Measurements from ENCODE around the gene KCNMA1.

Gene KCNMA1

DNA sequence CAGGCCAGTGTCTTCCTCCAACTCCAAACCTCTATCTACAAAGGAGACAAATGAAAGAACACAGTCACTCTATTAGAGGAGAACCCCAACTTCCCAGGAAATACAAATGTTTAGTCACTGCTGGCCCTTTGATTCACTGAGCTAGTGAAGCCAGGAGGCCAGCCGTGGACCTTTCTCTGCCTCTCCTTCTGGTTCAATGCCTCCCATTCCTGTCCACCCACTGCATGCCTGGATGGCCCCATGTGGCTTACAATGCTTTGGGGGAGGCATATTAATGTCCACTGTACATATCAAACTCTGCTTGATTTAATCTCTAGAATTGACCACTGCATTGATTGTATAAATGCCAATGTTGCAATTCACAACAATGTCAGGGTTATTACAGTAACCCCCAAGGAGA, 687.3 kb downstream of the KCNMA1 start:
- no peak overlapping the region for H3K4ac ChIP-seq (ENCODE audit: low read depth, low read length)
- H2BK120ac ChIP-seq (ENCODE audit: low read depth, low read length): no peak overlapping the region
- no peak overlapping the region for H2BK15ac ChIP-seq (replicated peaks; ENCODE audit: low read depth)

GRCh38 chr10:76946270-76946669, 691.3 kb downstream of the KCNMA1 start:
- no peak overlapping the region for H3K56ac ChIP-seq (ENCODE audit: low read length)
- H2AK5ac ChIP-seq (ENCODE audit: low read length): no peak overlapping the region
- H3K79me2 ChIP-seq (ENCODE audit: control insufficient read depth, insufficient read depth, low read length): no peaks in the 10 kb centered on the region
- no peak overlapping the region for H3K18ac ChIP-seq (ENCODE audit: low read length)
- H3K79me1 ChIP-seq (ENCODE audit: low read length): no peaks in the 10 kb centered on the region
- H3K9ac ChIP-seq (ENCODE audit: low read length): no peak overlapping the region
- H3K4ac ChIP-seq (ENCODE audit: low read depth, low read length): no peak overlapping the region
- H4K8ac ChIP-seq (ENCODE audit: low read depth, low read length): no peak overlapping the region
- no peak overlapping the region for H2BK120ac ChIP-seq (ENCODE audit: low read depth, low read length)
- no peak overlapping the region for H3K27ac ChIP-seq (ENCODE audit: low read depth, low read length)
- no peak overlapping the region for H3K4me3 ChIP-seq (ENCODE audit: low read length)
- H3K4me2 ChIP-seq (ENCODE audit: low read length): no peak overlapping the region
- H3K4me1 ChIP-seq (ENCODE audit: control insufficient read depth, low read depth, low read length): no peaks in the 10 kb centered on the region
- WGBS (ENCODE audit: extremely low coverage, insufficient coverage, low lambda C conversion rate): no CpG with 5 or more reads among the region's 1 CpG
- H4K5ac ChIP-seq (ENCODE audit: low read length): no peak overlapping the region
- H3K36me3 ChIP-seq (ENCODE audit: control insufficient read depth, insufficient read depth, low read length): no peaks in the 10 kb centered on the region
- no peak overlapping the region for H2BK15ac ChIP-seq (replicated peaks; ENCODE audit: low read depth)
- no peak for DNase-seq
- H3K23ac ChIP-seq (ENCODE audit: low read length): no peak overlapping the region
- no peak overlapping the region for H2BK5ac ChIP-seq (ENCODE audit: low read length)
- H3K27me3 ChIP-seq (ENCODE audit: insufficient read depth, low read length, poor library complexity): no peaks in the 10 kb centered on the region

More for the DNA sequence above, 687.3 kb downstream of the KCNMA1 start:
- Histone ChIP-seq H3K36me3 (ENCODE audit: control insufficient read depth, insufficient read depth, low read length) (no peaks in the 10 kb centered on the region), H3K4me3 (ENCODE audit: low read length) (no peak overlapping the region), H3K4me2 (ENCODE audit: low read length) (no peak overlapping the region), H3K56ac (ENCODE audit: low read length) (no peak overlapping the region), H3K9ac (ENCODE audit: low read length) (no peak overlapping the region), H3K18ac (ENCODE audit: low read length) (no peak overlapping the region), H3K4me1 (ENCODE audit: control insufficient read depth, low read depth, low read length) (no peaks in the 10 kb centered on the region), H3K79me2 (ENCODE audit: control insufficient read depth, insufficient read depth, low read length) (no peaks in the 10 kb centered on the region), H4K5ac (ENCODE audit: low read length) (no peak overlapping the region), H3K27ac (ENCODE audit: low read depth, low read length) (no peak overlapping the region), H4K8ac (ENCODE audit: low read depth, low read length) (no peak overlapping the region), H2BK5ac (ENCODE audit: low read length) (no peak overlapping the region), H3K79me1 (ENCODE audit: low read length) (no peaks in the 10 kb centered on the region), H3K27me3 (ENCODE audit: insufficient read depth, low read length, poor library complexity) (no peaks in the 10 kb centered on the region), H3K23ac (ENCODE audit: low read length) (no peak overlapping the region), H2AK5ac (ENCODE audit: low read length) (no peak overlapping the region)
- DNase-seq: no peak
- WGBS (ENCODE audit: extremely low coverage, insufficient coverage, low lambda C conversion rate): no CpG with 5 or more reads among the region's 1 CpG

- H3K27me3 ChIP-seq (ENCODE audit: insufficient read depth, low read length, poor library complexity): no peaks in the 10 kb centered on the region
- no peak overlapping the region for H2AK5ac ChIP-seq (ENCODE audit: low read length)
- H3K27ac ChIP-seq (ENCODE audit: low read depth, low read length): no peak overlapping the region
- H2BK120ac ChIP-seq (ENCODE audit: low read depth, low read length): no peak overlapping the region
- H3K79me2 ChIP-seq (ENCODE audit: control insufficient read depth, insufficient read depth, low read length): no peaks in the 10 kb centered on the region
- WGBS (ENCODE audit: extremely low coverage, insufficient coverage, low lambda C conversion rate): no CpG with 5 or more reads among the region's 5 CpGs
- H3K4me2 ChIP-seq (ENCODE audit: low read length): no peak overlapping the region
- H2BK15ac ChIP-seq (replicated peaks; ENCODE audit: low read depth): no peak overlapping the region
- no peak overlapping the region for H3K4ac ChIP-seq (ENCODE audit: low read depth, low read length)
- no peak overlapping the region for H3K9ac ChIP-seq (ENCODE audit: low read length)
- no peaks in the 10 kb centered on the region for H3K36me3 ChIP-seq (ENCODE audit: control insufficient read depth, insufficient read depth, low read length)
- H3K23ac ChIP-seq (ENCODE audit: low read length): no peak overlapping the region
- no peak overlapping the region for H3K4me3 ChIP-seq (ENCODE audit: low read length)
- no peak overlapping the region for H4K5ac ChIP-seq (ENCODE audit: low read length)
- DNase-seq: no peak
- no peak overlapping the region for H4K8ac ChIP-seq (ENCODE audit: low read depth, low read length)
- H3K18ac ChIP-seq (ENCODE audit: low read length): no peak overlapping the region
- no peak overlapping the region for H2BK5ac ChIP-seq (ENCODE audit: low read length)
- H3K4me1 ChIP-seq (ENCODE audit: control insufficient read depth, low read depth, low read length): no peaks in the 10 kb centered on the region
- no peak overlapping the region for H3K56ac ChIP-seq (ENCODE audit: low read length)
- H3K79me1 ChIP-seq (ENCODE audit: low read length): no peaks in the 10 kb centered on the region
Observed at GRCh38 chr10:76945166-76945565, 692.4 kb downstream of the KCNMA1 start.

DNA sequence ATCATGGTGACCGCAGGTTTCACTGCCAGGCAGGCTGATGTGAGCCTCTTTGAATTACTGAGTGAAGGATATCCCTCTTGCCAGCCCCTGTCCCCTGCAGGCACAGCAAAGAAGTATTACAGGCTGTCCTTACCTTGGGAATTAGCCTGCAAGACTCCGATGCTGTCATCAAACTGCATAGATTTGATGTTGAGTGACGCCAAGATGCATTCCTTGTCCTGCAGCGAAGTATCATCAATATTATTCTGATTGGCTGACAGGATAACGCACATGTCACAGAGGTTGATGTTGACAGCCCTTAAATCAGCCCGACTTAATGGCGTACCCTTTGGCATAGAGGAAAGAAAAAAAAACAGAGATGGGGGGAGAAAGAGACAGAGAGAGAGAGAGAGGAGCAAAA, 693.0 kb downstream of the KCNMA1 start:
- Histone ChIP-seq H2BK15ac (replicated peaks; ENCODE audit: low read depth) (no peak overlapping the region), H3K27me3 (ENCODE audit: insufficient read depth, low read length, poor library complexity) (no peaks in the 10 kb centered on the region), H2AK5ac (ENCODE audit: low read length) (no peak overlapping the region), H4K8ac (ENCODE audit: low read depth, low read length) (no peak overlapping the region), H3K56ac (ENCODE audit: low read length) (no peak overlapping the region), H3K36me3 (ENCODE audit: control insufficient read depth, insufficient read depth, low read length) (no peaks in the 10 kb centered on the region), H3K27ac (ENCODE audit: low read depth, low read length) (no peak overlapping the region), H4K5ac (ENCODE audit: low read length) (no peak overlapping the region), H2BK120ac (ENCODE audit: low read depth, low read length) (no peak overlapping the region), H3K4me3 (ENCODE audit: low read length) (no peak overlapping the region), H3K18ac (ENCODE audit: low read length) (no peak overlapping the region), H3K4ac (ENCODE audit: low read depth, low read length) (no peak overlapping the region), H3K23ac (ENCODE audit: low read length) (no peak overlapping the region), H3K79me1 (ENCODE audit: low read length) (no peaks in the 10 kb centered on the region), H3K4me2 (ENCODE audit: low read length) (no peak overlapping the region), H3K9ac (ENCODE audit: low read length) (no peak overlapping the region), H3K4me1 (ENCODE audit: control insufficient read depth, low read depth, low read length) (no peaks in the 10 kb centered on the region), H3K79me2 (ENCODE audit: control insufficient read depth, insufficient read depth, low read length) (no peaks in the 10 kb centered on the region), H2BK5ac (ENCODE audit: low read length) (no peak overlapping the region)
- no peak for DNase-seq
- WGBS (ENCODE audit: extremely low coverage, insufficient coverage, low lambda C conversion rate): no CpG with 5 or more reads among the region's 7 CpGs

- no peak overlapping the region for H3K4me2 ChIP-seq (ENCODE audit: low read length)
- H3K18ac ChIP-seq (ENCODE audit: low read length): no peak overlapping the region
- H3K4ac ChIP-seq (ENCODE audit: low read depth, low read length): no peak overlapping the region
- no peak overlapping the region for H3K27ac ChIP-seq (ENCODE audit: low read depth, low read length)
- no CpG with 5 or more reads among the region's 8 CpGs for WGBS (ENCODE audit: extremely low coverage, insufficient coverage, low lambda C conversion rate)
- no peaks in the 10 kb centered on the region for H3K79me1 ChIP-seq (ENCODE audit: low read length)
- no peak overlapping the region for H2BK120ac ChIP-seq (ENCODE audit: low read depth, low read length)
- no peaks in the 10 kb centered on the region for H3K79me2 ChIP-seq (ENCODE audit: control insufficient read depth, insufficient read depth, low read length)
- H2BK15ac ChIP-seq (replicated peaks; ENCODE audit: low read depth): no peak overlapping the region
- H4K5ac ChIP-seq (ENCODE audit: low read length): no peak overlapping the region
- no peak overlapping the region for H3K9ac ChIP-seq (ENCODE audit: low read length)
- no peak overlapping the region for H2BK5ac ChIP-seq (ENCODE audit: low read length)
- peak; percentile 7 for DNase-seq
- no peak overlapping the region for H3K23ac ChIP-seq (ENCODE audit: low read length)
- no peaks in the 10 kb centered on the region for H3K36me3 ChIP-seq (ENCODE audit: control insufficient read depth, insufficient read depth, low read length)
- H3K4me1 ChIP-seq (ENCODE audit: control insufficient read depth, low read depth, low read length): no peaks in the 10 kb centered on the region
- H3K56ac ChIP-seq (ENCODE audit: low read length): no peak overlapping the region
- H3K27me3 ChIP-seq (ENCODE audit: insufficient read depth, low read length, poor library complexity): no peaks in the 10 kb centered on the region
- H3K4me3 ChIP-seq (ENCODE audit: low read length): no peak overlapping the region
- no peak overlapping the region for H4K8ac ChIP-seq (ENCODE audit: low read depth, low read length)
- H2AK5ac ChIP-seq (ENCODE audit: low read length): no peak overlapping the region
Observed at GRCh38 chr10:76942628-76943416, 694.8 kb downstream of the KCNMA1 start.

Measured in mesendoderm (in vitro differentiated cells).